ENCODE results near the gene PLEKHG4B. TPM values are rescaled to one million over a fixed set of nuclear protein-coding genes. Genes with fewer than 3 reads are reported as not detected.

Gene PLEKHG4B
- total and polyA plus RNA-seq, 4 donors: under 0.01 to 0.05 (median 0.01) TPM; not detected in 1

DNA sequence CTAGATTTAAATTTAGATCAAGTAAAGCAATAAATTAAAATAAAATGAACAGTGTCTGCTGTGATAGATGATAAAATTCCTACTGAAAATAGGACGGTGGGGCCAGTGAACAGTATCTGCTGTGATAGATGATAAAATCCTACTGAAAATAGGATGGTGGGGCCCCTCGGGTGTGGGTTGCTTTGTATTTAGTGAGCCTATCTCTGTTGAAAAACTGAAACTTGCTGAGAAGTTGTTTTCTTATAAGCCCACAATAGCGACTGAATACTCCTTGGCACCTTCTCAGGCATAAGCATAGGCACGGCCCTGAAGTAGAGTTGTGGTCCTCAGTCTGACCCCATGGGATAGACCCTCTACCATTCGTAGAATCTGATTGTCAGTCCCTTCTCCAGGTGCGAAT, 131.8 kb downstream of the PLEKHG4B start:
- Histone ChIP-seq H3K9ac (ENCODE audit: low read depth in 1 of 2, low read length in 2 of 2) (no peak overlapping the region), H3K36me3 (ENCODE audit: control insufficient read depth in 4 of 4, insufficient read depth in 3 of 4, low read depth in 1 of 4, low read length in 3 of 4) (peaks cover 11 to 37% (median 27%) of the 10 kb centered on the region in 4 donors), H3K9me3 (ENCODE audit: control insufficient read depth in 4 of 4, low read length in 3 of 4) (no peaks in the 10 kb centered on the region), H3K27me3 (ENCODE audit: control insufficient read depth in 4 of 4, insufficient read depth in 4 of 4, low read length in 3 of 4) (no peaks in the 10 kb centered on the region), H3K4me1 (ENCODE audit: control insufficient read depth in 4 of 4, insufficient read depth in 4 of 4, low read length in 3 of 4) (peaks cover 0 to 27% (median 14%) of the 10 kb centered on the region in 4 donors), H3K27ac (ENCODE audit: low read depth in 1 of 2, low read length in 2 of 2) (no peak overlapping the region), H3K4me3 (ENCODE audit: low read depth in 1 of 3, low read length in 3 of 3) (no peak overlapping the region)
- no peak for DNase-seq (ENCODE audit: low spot score)
- TF ChIP-seq, protein P1, sequence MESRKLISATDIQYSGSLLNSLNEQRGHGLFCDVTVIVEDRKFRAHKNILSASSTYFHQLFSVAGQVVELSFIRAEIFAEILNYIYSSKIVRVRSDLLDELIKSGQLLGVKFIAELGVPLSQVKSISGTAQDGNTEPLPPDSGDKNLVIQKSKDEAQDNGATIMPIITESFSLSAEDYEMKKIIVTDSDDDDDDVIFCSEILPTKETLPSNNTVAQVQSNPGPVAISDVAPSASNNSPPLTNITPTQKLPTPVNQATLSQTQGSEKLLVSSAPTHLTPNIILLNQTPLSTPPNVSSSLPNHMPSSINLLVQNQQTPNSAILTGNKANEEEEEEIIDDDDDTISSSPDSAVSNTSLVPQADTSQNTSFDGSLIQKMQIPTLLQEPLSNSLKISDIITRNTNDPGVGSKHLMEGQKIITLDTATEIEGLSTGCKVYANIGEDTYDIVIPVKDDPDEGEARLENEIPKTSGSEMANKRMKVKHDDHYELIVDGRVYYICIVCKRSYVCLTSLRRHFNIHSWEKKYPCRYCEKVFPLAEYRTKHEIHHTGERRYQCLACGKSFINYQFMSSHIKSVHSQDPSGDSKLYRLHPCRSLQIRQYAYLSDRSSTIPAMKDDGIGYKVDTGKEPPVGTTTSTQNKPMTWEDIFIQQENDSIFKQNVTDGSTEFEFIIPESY (IDR thresholded peaks at IDR 0.05): no peak
- TF ChIP-seq CTCF (IDR thresholded peaks at IDR 0.05; ENCODE audit: low read depth, low read length, missing input control) (no peak), MAX (IDR thresholded peaks at IDR 0.05) (no peak), HNF4G (IDR thresholded peaks at IDR 0.05) (no peak), EGR1 (IDR thresholded peaks at IDR 0.05; ENCODE audit: low read depth in 2 of 2) (no peak), JUND (IDR thresholded peaks at IDR 0.05) (no peak), YY1 (IDR thresholded peaks at IDR 0.05) (no peak), RAD21 (IDR thresholded peaks at IDR 0.05) (no peak), FOXA1 (IDR thresholded peaks at IDR 0.05) (no peak), ATF3 (IDR thresholded peaks at IDR 0.05) (no peak), NR2F2 (IDR thresholded peaks at IDR 0.05) (no peak), FOXA2 (IDR thresholded peaks at IDR 0.05) (no peak), TAF1 (conservative IDR thresholded peaks at IDR 0.05) (no peak), HNF4A (conservative IDR thresholded peaks at IDR 0.05) (no peak)
- TF ChIP-seq, protein P2, sequence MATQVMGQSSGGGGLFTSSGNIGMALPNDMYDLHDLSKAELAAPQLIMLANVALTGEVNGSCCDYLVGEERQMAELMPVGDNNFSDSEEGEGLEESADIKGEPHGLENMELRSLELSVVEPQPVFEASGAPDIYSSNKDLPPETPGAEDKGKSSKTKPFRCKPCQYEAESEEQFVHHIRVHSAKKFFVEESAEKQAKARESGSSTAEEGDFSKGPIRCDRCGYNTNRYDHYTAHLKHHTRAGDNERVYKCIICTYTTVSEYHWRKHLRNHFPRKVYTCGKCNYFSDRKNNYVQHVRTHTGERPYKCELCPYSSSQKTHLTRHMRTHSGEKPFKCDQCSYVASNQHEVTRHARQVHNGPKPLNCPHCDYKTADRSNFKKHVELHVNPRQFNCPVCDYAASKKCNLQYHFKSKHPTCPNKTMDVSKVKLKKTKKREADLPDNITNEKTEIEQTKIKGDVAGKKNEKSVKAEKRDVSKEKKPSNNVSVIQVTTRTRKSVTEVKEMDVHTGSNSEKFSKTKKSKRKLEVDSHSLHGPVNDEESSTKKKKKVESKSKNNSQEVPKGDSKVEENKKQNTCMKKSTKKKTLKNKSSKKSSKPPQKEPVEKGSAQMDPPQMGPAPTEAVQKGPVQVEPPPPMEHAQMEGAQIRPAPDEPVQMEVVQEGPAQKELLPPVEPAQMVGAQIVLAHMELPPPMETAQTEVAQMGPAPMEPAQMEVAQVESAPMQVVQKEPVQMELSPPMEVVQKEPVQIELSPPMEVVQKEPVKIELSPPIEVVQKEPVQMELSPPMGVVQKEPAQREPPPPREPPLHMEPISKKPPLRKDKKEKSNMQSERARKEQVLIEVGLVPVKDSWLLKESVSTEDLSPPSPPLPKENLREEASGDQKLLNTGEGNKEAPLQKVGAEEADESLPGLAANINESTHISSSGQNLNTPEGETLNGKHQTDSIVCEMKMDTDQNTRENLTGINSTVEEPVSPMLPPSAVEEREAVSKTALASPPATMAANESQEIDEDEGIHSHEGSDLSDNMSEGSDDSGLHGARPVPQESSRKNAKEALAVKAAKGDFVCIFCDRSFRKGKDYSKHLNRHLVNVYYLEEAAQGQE (IDR thresholded peaks at IDR 0.05): no peak
- WGBS: 86% methylated on average over 6 of the region's 6 CpGs

GRCh38 chr5:225334-225733, 133.4 kb downstream of the PLEKHG4B start:
- Histone ChIP-seq H3K4me3 (ENCODE audit: low read depth in 1 of 3, low read length in 3 of 3) (no peak overlapping the region), H3K9ac (ENCODE audit: low read depth in 1 of 2, low read length in 2 of 2) (no peak overlapping the region), H3K36me3 (ENCODE audit: control insufficient read depth in 4 of 4, insufficient read depth in 3 of 4, low read depth in 1 of 4, low read length in 3 of 4) (peaks cover 13 to 45% (median 39%) of the 10 kb centered on the region in 4 donors), H3K9me3 (ENCODE audit: control insufficient read depth in 4 of 4, low read length in 3 of 4) (no peaks in the 10 kb centered on the region), H3K27ac (ENCODE audit: low read depth in 1 of 2, low read length in 2 of 2) (no peak overlapping the region), H3K27me3 (ENCODE audit: control insufficient read depth in 4 of 4, insufficient read depth in 4 of 4, low read length in 3 of 4) (no peaks in the 10 kb centered on the region), H3K4me1 (ENCODE audit: control insufficient read depth in 4 of 4, insufficient read depth in 4 of 4, low read length in 3 of 4) (peaks cover 0 to 12% (median 8%) of the 10 kb centered on the region in 4 donors)
- 97% methylated on average over 14 of the region's 14 CpGs for WGBS
- no peak for DNase-seq (ENCODE audit: low spot score)
- TF ChIP-seq TAF1 (conservative IDR thresholded peaks at IDR 0.05) (no peak), YY1 (IDR thresholded peaks at IDR 0.05) (no peak), HNF4G (IDR thresholded peaks at IDR 0.05) (no peak), CTCF (IDR thresholded peaks at IDR 0.05; ENCODE audit: low read depth, low read length, missing input control) (no peak), GABPA (IDR thresholded peaks at IDR 0.05 in 1 of 2, conservative IDR thresholded peaks at IDR 0.05 in 1 of 2) (no peak)
- TF ChIP-seq, protein P1 (IDR thresholded peaks at IDR 0.05): no peak
